GM12865 (cell line): ENCODE measurements around the gene RBM44.

Source experiments
- DNase-seq: peaks from one replicate; pipeline ENCODE4 v3.0.0; 2010; ENCODE audit warnings: low read depth
- H3K4me3 ChIP-seq: 2 replicates; pipeline ENCODE4 v1.5.1; 2011; ENCODE audit warnings: mild to moderate bottlenecking, low read depth, low read length, control low read depth
- CTCF ChIP-seq: IDR thresholded peaks from 2 replicates; pipeline ENCODE4 v1.5.1; 2011; ENCODE audit warnings: low read length, control low read depth, low read depth, inconsistent platforms; ENCODE audit not compliant: insufficient read depth; ENCODE audit errors: missing control alignments

RBM44 gene

GRCh38 chr2:237875256-237876060 lies 76.9 kb downstream of the RBM44 start:
- no peak overlapping the region for H3K4me3 ChIP-seq
- no peak for DNase-seq
- TF ChIP-seq CTCF, result no peak

GRCh38 chr2:237876061-237876526 lies 77.5 kb downstream of the RBM44 start:
- H3K4me3 ChIP-seq, result no peak overlapping the region
- DNase-seq, result no peak
- no peak for TF ChIP-seq CTCF

- TF ChIP-seq CTCF, result no peak
Measured at GRCh38 chr2:237876532-237876931, 78.0 kb downstream of the RBM44 start.

GRCh38 chr2:237876951-237877491 lies 78.4 kb downstream of the RBM44 start:
- no peak overlapping the region for H3K4me3 ChIP-seq
- TF ChIP-seq CTCF, result no peak
- no peak for DNase-seq

More at GRCh38 chr2:237876532-237876931, 78.0 kb downstream of the RBM44 start:
- no peak for DNase-seq
- no peak overlapping the region for H3K4me3 ChIP-seq

GRCh38 chr2:237877576-237878307 lies 79.2 kb downstream of the RBM44 start:
- no peak for TF ChIP-seq CTCF
- no peak overlapping the region for H3K4me3 ChIP-seq
- no peak for DNase-seq

GRCh38 chr2:237878321-237879057 lies 79.9 kb downstream of the RBM44 start:
- H3K4me3 ChIP-seq, result no peak overlapping the region
- no peak for DNase-seq
- no peak for TF ChIP-seq CTCF
